Lower lobe of right lung (tissue), 2 donors: ENCODE measurements around the gene PNN. TPM values are rescaled to one million over a fixed set of nuclear protein-coding genes. Genes with fewer than 3 reads are reported as not detected.
"Not testable (repeated sequence)": the region's sequence is repeated elsewhere in the genome, so short reads cannot be mapped to it uniquely, and the experiment has no call there.

Source experiments
- ATAC-seq, 2 donors: fragments of 200-7000 bp; cut with Tn5 transposase; one replicate each; pipeline ENCODE4 v1.9.1; 2020 to 2022; ENCODE audit warnings: mild to moderate bottlenecking in 2 of 2, moderate library complexity in 2 of 2
- DNase-seq: peaks from one replicate; pipeline ENCODE4 v3.0.0-alpha.2; 2020
- H3K27ac ChIP-seq: fragments of 200-600 bp; one replicate; pipeline ENCODE4 v1.8.0; 2022
- H3K27me3 ChIP-seq: fragments of 200-600 bp; one replicate; pipeline ENCODE4 v1.8.0; 2022; ENCODE audit warnings: low read depth
- H3K36me3 ChIP-seq: fragments of 200-600 bp; one replicate; pipeline ENCODE4 v1.8.0; 2022; ENCODE audit warnings: mild to moderate bottlenecking
- H3K4me1 ChIP-seq: fragments of 200-600 bp; one replicate; pipeline ENCODE4 v1.8.0; 2022
- H3K4me3 ChIP-seq: fragments of 200-600 bp; one replicate; pipeline ENCODE4 v1.8.0; 2022; ENCODE audit warnings: mild to moderate bottlenecking
- H3K9me3 ChIP-seq: fragments of 200-600 bp; one replicate; pipeline ENCODE4 v1.8.0; 2022
- intact Hi-C: fragments of 100-400 bp; cut with DNase I; formaldehyde crosslinking; loops from one replicate; pipeline ENCODE4 v1.11.0; 2022
- total RNA-seq: library from RNA; stranded (reverse); fragmentation: NEBNext Ultra II Directional; extraction: Animal tissue kit (Norgen Biotek cat#: 25700); gene quantifications from one replicate; pipeline ENCODE4 v1.2.1, GENCODE V29; 2021
- TF ChIP-seq, protein P1 (sequence below): fragments of 200-600 bp; IDR thresholded peaks from one replicate; pipeline ENCODE4 v1.8.0; 2022; ENCODE audit warnings: antibody characterized with exemption, mild to moderate bottlenecking
- donor health status: DM: no; HTN: yes; CAD: no; lungs with severe emphysema.

Gene PNN
- total RNA-seq, 1 donor from 2014 or later, result 42.9 TPM

DNA sequence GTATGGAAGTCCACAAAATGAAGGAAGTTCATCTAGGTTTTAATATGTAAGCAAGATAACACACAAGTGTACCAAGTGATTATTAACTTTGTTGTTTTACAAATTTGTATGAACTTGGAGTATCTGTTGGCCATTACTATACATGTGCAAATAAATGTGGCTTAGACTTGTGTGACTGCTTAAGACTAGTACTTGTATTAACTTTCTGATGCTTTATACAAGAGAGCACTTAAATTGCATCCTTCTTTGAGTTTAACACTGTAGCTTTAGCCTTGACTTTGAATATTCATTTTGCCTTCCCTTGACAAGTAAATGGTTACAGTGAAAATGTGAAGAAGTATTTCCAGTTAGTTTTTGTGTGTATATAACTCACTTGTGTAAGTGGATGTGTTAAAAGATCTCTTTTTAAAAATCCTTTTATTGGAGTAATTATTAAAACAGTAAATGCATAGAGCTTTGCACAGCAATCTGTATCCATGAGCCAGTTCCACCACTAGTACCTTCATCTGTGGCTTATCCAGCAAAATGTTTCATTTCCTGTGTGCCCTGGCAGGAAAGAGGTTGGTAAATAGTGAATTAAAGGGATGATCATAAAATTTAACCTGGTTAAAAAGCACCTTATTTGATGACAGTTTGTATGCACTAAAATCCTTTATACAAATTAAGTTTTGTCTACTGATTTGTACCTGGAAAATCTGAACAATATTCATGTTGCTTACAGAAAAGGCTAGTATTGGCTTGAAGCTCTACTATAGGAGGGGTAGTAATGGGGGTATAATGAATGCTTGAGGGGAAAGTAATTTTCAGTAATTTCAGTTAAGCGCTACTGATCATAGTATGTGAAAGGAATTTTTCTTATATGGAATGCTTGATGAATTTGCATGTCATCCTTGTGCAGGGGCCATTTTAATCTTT, 8.0 kb downstream of the PNN start:
- Histone ChIP-seq H3K4me1 (peaks cover 5% of the 10 kb centered on the region), H3K36me3 (peaks cover 71% of the 10 kb centered on the region), H3K9me3 (no peaks in the 10 kb centered on the region), H3K27ac (no peak overlapping the region), H3K4me3 (no peak overlapping the region), H3K27me3 (no peaks in the 10 kb centered on the region)
- no peak for ATAC-seq
- no peak for DNase-seq
- TF ChIP-seq, protein P1, sequence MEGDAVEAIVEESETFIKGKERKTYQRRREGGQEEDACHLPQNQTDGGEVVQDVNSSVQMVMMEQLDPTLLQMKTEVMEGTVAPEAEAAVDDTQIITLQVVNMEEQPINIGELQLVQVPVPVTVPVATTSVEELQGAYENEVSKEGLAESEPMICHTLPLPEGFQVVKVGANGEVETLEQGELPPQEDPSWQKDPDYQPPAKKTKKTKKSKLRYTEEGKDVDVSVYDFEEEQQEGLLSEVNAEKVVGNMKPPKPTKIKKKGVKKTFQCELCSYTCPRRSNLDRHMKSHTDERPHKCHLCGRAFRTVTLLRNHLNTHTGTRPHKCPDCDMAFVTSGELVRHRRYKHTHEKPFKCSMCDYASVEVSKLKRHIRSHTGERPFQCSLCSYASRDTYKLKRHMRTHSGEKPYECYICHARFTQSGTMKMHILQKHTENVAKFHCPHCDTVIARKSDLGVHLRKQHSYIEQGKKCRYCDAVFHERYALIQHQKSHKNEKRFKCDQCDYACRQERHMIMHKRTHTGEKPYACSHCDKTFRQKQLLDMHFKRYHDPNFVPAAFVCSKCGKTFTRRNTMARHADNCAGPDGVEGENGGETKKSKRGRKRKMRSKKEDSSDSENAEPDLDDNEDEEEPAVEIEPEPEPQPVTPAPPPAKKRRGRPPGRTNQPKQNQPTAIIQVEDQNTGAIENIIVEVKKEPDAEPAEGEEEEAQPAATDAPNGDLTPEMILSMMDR, result no peak
- intact Hi-C loops, result no loop called here

DNA sequence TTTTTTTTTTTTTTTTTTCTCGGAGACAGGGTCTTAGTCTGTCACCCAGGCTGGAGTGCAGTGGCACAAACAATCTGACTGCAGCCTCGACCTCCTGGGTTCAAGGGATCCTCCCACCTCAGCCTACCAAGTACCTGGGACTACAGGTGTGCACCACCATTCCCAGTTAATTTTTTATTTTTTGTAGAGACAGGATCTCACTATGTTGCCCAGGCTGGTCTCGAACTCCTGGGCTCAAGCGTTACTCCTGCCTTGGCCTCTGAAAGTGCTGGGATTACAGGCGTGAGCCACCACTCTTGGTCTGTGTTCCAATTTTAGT, 8.6 kb downstream of the PNN start:
- DNase-seq, ATAC-seq, H3K27ac ChIP-seq, H3K27me3 ChIP-seq, H3K9me3 ChIP-seq, H3K4me3 ChIP-seq, H3K4me1 ChIP-seq, intact Hi-C loops: not testable (repeated sequence)
- peaks cover 65% of the 10 kb centered on the region for H3K36me3 ChIP-seq

DNA sequence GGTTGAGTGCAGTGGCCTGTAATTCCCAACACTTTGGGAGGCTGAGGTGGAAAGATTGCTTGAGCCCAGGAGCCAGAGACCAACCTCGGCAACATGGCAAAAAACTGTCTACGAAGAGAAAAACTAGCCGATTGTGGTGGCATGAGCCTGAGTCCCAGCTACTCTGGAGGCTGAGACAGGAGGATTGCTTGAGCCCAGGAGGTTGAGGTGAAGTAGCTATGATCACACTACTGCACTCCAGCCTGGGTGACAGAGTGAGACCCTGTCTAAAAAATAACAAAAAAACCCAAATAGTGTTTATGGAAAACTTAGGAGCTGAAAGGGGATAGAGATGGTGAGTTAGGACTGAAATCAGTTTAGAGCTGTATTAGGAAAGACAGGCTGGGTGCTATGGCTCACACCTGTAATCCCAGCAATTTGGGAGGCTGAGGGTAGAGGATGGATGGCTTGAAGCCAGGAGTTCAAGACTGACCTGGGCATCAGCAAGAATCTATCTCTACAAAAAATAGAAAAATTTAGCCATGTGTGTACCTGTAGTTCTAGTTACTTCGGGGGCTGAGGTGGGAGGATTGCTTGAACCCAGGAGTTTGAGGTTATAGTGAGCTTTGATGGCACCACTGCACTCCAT, 9.7 kb downstream of the PNN start:
- intact Hi-C loops, result no loop called here
- Histone ChIP-seq H3K27me3 (no peaks in the 10 kb centered on the region), H3K27ac (no peak overlapping the region), H3K36me3 (peaks cover 54% of the 10 kb centered on the region), H3K9me3 (no peaks in the 10 kb centered on the region), H3K4me1 (peaks cover 5% of the 10 kb centered on the region), H3K4me3 (no peak overlapping the region)
- DNase-seq, result no peak
- ATAC-seq, result peak in 1 of 2 donors; percentile 27
- TF ChIP-seq, protein P1, result no peak

DNA sequence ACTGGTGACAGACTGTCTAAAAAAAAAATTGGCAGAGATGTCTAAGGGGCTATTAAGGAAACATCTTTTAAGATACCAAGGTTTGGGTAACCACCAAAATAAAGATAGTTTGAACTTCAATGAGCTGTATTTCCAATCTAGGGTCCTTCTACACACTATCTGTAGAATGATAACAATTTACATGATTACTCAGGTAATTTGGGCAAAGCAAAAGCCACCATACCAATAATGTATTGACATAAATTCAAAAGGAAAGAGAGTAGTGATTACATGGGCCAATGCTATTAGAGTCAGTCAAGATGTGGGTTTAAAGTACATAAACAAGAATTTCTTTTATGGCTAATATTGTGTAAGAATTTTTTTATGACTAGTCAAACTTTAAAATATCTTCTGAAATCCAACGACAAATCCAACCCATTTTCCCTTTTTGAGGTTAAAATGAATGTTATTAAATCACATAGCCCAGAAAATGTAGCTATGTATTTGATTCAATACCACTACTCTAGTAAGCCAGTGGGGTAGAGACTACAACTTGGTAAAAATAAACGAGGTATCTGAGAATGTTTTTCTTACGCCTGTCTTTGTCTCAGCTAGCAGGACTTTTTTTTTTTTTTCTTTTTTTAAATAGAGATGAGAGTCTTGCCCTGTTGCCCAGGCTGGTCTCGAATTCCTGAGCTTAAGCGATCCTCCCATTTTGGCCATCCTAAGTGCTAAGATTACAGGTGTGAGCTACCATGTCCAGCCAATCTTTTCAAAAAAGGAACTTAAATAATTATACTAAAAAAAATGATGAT, 10.4 kb downstream of the PNN start:
- TF ChIP-seq, protein P1, result no peak
- no peak for ATAC-seq
- intact Hi-C loops, result no loop called here
- Histone ChIP-seq H3K27ac (no peak overlapping the region), H3K9me3 (no peaks in the 10 kb centered on the region), H3K4me1 (peaks cover 5% of the 10 kb centered on the region), H3K36me3 (peaks cover 47% of the 10 kb centered on the region), H3K27me3 (no peaks in the 10 kb centered on the region), H3K4me3 (no peak overlapping the region)
- no peak for DNase-seq

DNA sequence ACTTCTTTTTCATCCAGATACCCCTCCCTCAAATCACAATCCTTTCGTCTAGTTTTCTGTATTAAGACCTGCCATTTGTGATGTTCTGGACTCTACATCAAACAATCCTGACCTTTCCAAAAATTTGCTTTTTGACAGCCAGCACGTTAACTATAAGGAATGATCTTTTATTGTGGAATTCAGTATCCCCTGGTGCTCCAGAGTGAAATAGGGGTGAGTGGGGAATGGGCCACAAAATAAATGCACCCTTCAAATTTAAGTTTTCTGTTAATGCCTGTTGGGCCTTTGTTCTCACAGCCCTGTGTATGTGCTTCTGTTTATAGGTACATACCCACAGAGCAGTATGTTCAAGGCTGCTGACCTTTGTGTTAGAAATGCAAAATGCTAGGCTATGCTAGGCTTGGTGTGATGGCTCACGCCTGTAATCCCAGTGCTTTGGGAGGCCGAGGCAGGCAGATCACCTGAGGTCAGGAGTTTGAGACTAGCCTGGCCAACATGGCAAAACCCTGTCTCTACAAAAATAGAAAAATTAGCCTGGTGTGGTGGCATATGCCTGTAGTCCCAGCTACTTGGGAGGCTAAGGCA, 12.0 kb downstream of the PNN start:
- ATAC-seq, result no peak
- intact Hi-C loops, result no loop called here
- no peak overlapping the region for H3K27ac ChIP-seq
- H3K27me3 ChIP-seq, result no peaks in the 10 kb centered on the region
- H3K36me3 ChIP-seq, result peaks cover 31% of the 10 kb centered on the region
- TF ChIP-seq, protein P1, result no peak
- H3K9me3 ChIP-seq, result no peaks in the 10 kb centered on the region
- H3K4me3 ChIP-seq, result no peak overlapping the region
- no peaks in the 10 kb centered on the region for H3K4me1 ChIP-seq
- no peak for DNase-seq
